Measurements from ENCODE around the gene SLC25A47. TPM values are rescaled to one million over a fixed set of nuclear protein-coding genes. Genes with fewer than 3 reads are reported as not detected.

Gene SLC25A47
- total and polyA plus RNA-seq, 2 donors (not counting 3 experiments of a cell fraction or from before 2014, with no cell fraction given) = not detected

DNA sequence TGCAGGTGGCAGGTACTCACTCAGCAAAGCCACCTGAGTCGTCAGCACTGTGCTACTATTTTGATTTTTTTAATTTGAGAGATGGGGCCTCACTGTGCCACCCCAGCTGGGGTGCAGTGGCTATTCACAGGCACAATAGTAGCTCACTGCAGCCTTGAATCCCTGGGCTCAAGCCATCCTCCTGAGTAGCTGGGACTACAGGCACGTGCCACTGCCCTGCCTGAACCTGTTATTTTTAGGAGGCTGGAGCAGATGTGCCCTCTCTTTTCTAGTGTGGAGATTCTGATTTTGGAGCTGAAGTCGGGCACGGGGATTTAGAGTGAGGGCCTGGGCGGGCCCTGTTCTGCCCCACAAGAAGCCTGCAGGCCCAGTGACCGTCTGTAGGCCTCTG, 17.3 kb downstream of the SLC25A47 start:
- no peaks in the 10 kb centered on the region for H3K27me3 ChIP-seq (ENCODE audit: control insufficient read depth in 2 of 2, insufficient read depth in 2 of 2, low read length in 2 of 2)
- H3K4me1 ChIP-seq (ENCODE audit: control insufficient read depth, extremely low read depth, insufficient read depth, low read length) = peaks cover 14% of the 10 kb centered on the region
- H3K9me1 ChIP-seq (replicated peaks; ENCODE audit: control insufficient read depth, extremely low read depth, insufficient read depth, low read length) = no peaks in the 10 kb centered on the region
- dilution Hi-C loops (cut with MboI; ENCODE audit: extremely low pct_ligation_motif_present, low sequenced_read_pairs) (no loop called here), intact Hi-C loops (cut with micrococcal nuclease) (no loop called here)
- H2AFZ ChIP-seq (ENCODE audit: low read depth, low read length) = no peak overlapping the region
- POLR2A ChIA-PET = interaction anchor here (1.5 kb wide), 1 partner anchor 35 kb away, joined by 6 read pairs; a partner anchor contains a TSS
- H3K4me2 ChIP-seq (ENCODE audit: insufficient read depth, low read length) = no peak overlapping the region
- no peaks in the 10 kb centered on the region for H3K79me2 ChIP-seq (ENCODE audit: control insufficient read depth, insufficient read depth, low read length)
- H3K9me3 ChIP-seq (replicated peaks; ENCODE audit: control insufficient read depth, insufficient read depth, low read length) = no peaks in the 10 kb centered on the region
- peak overlapping the region; percentile 76 for H3K27ac ChIP-seq (ENCODE audit: insufficient read depth, low read depth, low read length)
- TF ChIP-seq MYC (IDR thresholded peaks at IDR 0.05; ENCODE audit: low read depth, low read length) = no peak
- no peak for TF ChIP-seq EZH2 (IDR thresholded peaks at IDR 0.05; ENCODE audit: borderline replicate concordance, low read depth, low read length, severe bottlenecking)
- TF ChIP-seq JUN (IDR thresholded peaks at IDR 0.05; ENCODE audit: borderline replicate concordance, insufficient read depth, insufficient read length, low read depth) = no peak
- TF ChIP-seq, protein P1, sequence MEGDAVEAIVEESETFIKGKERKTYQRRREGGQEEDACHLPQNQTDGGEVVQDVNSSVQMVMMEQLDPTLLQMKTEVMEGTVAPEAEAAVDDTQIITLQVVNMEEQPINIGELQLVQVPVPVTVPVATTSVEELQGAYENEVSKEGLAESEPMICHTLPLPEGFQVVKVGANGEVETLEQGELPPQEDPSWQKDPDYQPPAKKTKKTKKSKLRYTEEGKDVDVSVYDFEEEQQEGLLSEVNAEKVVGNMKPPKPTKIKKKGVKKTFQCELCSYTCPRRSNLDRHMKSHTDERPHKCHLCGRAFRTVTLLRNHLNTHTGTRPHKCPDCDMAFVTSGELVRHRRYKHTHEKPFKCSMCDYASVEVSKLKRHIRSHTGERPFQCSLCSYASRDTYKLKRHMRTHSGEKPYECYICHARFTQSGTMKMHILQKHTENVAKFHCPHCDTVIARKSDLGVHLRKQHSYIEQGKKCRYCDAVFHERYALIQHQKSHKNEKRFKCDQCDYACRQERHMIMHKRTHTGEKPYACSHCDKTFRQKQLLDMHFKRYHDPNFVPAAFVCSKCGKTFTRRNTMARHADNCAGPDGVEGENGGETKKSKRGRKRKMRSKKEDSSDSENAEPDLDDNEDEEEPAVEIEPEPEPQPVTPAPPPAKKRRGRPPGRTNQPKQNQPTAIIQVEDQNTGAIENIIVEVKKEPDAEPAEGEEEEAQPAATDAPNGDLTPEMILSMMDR (IDR thresholded peaks at IDR 0.05; ENCODE audit: extremely low read depth in 1 of 2, insufficient read depth in 1 of 2, low read depth in 1 of 2, low read length in 2 of 2) = no peak
- no peak for TF ChIP-seq FOS (IDR thresholded peaks at IDR 0.05; ENCODE audit: borderline replicate concordance, insufficient read depth, low read length)
- TF ChIP-seq POLR2AphosphoS5 (IDR thresholded peaks at IDR 0.05; ENCODE audit: insufficient read depth, low read depth, low read length) = no peak
- CTCF ChIA-PET = interaction anchor here (0.9 to 1.8 kb wide), 4 partner anchors 12 to 37 kb away, joined by 3 to 13 read pairs (median 4); no protein-coding TSS in a partner anchor
- H4K20me1 ChIP-seq (replicated peaks; ENCODE audit: control insufficient read depth, extremely low read depth, insufficient read depth, low read length) = no peaks in the 10 kb centered on the region
- no peak for FAIRE-seq
- H3K36me3 ChIP-seq (ENCODE audit: control insufficient read depth in 2 of 2, extremely low read depth in 1 of 2, insufficient read depth in 2 of 2, low read length in 2 of 2) = peaks cover 15 to 40% of the 10 kb centered on the region in 2 experiments
- H3K9ac ChIP-seq (replicated peaks; ENCODE audit: extremely low read depth, insufficient read depth, low read length) = no peak overlapping the region
- H3K4me3 ChIP-seq (replicated peaks in 1 of 3; ENCODE audit: insufficient read depth in 1 of 3, low read depth in 1 of 3, low read length in 3 of 3) = no peak overlapping the region
- no peak for DNase-seq (ENCODE audit: low read depth, low spot score)
- no TSS peak for BruUV-seq (replicated peaks)
